T follicular helper cell (primary cell): ENCODE data around the gene MEGF11.
A peak's percentile ranks its signal among the peaks of the same experiment; 100 is the strongest.

Experiments used
- DNase-seq: peaks from one replicate; pipeline ENCODE4 v3.0.0-alpha.2; 2020; ENCODE audit warnings: low read depth

The MEGF11 gene

DNA sequence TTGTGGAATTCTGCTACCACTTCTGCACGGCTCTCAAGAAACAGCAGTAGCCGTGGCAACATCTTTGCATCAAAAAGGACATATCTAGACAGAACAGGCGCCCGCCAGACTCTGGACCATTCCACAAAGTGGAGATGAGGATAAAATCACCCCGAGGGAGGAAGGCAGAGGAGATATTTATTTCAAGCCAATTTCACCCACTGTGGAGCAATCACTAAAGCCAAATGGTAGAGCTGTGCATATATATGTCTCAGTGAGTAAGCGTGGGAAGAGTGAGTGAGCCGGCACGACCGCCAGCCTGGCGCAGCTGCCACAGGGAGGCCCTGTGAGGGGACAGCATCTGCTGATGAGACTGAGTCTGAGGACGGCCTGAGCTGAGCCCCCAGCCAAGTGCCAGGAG, 111.3 kb downstream of the MEGF11 start:
- no peak for DNase-seq

DNA sequence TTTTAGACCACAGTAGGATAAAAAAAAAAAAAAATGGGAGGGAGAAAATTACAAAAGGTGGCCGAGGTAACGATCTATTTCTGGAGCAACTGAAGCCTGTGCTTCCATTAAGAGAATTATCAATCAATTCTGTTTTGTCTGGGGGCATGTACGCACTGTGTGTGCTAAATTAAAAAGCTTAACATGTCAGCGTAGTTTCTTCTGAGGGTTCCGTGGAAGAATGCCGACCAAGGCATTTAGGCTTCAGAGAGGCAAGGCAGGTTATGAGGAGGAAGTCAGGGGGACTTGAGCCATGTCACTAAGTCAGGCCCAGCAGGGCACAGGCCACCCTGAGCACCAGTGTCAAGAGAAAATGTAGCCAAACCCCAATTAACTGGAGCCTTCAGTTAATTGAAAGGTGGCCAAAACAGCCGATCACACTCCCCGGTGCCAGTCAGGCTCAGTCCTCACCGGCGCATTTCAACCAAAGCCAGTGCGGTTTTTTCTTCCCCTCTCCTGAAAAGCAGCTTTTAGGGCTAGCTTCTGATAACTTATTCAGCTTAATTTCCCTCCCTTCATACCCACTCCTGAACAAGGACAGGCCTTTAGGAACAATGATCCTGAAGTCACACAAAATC, 113.9 kb downstream of the MEGF11 start:
- no peak for DNase-seq

- DNase-seq: no peak
Measured at GRCh38 chr15:66138892-66139590, 114.5 kb downstream of the MEGF11 start.

DNA sequence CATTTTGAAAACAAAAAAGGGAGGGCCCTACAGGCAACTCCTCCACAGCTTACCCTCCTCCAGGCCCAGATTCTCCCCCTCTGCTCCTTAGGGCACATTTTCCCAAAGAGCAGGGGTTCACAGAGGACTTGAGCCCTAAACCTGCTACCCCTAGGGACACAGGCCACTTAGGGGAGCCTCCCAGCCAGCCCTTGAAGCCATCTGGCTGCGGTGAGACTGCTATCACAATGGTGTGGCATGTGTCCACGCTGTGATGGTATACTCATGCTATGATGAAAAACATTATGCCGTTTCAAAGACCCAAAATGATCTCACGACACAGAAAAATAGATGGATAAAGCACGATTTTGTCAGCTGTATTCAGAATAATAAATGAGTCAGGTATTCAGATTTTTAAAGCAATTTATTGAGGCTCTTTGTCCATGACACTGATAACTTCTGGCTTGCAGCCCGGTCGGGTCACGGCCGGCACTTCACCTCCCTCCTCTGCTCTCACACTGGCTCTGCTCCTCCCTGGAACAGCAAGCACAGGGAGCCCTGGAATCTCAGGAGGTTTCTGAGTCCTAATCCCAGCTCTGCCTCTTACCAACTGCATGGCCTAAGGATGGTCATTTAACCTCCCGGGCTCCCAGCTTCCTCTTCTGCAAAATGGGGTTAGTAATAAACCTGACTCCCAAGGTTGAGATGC, 115.3 kb downstream of the MEGF11 start:
- DNase-seq: no peak

GRCh38 chr15:66136948-66137347, 116.6 kb downstream of the MEGF11 start:
- DNase-seq: no peak

DNA sequence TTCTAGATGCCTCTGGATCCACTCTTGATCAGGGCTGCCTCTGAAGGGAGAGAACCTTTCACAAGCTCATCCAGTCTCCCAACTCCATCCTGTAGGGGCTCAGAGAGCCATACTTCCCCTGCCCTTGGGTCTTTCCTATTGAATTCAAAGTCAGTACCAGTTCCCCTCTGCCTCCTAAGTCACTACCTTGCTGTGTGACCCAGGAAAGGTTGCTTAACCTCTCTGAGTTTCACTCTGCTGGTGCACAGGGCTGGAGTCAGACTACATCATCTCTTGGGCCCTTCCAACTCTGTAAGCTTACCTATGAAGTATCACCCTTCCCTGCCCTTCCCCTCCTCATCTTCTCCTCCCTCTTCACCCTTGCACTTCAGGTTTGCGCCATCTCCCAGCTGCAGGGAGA, 117.9 kb downstream of the MEGF11 start:
- DNase-seq: no peak

DNA sequence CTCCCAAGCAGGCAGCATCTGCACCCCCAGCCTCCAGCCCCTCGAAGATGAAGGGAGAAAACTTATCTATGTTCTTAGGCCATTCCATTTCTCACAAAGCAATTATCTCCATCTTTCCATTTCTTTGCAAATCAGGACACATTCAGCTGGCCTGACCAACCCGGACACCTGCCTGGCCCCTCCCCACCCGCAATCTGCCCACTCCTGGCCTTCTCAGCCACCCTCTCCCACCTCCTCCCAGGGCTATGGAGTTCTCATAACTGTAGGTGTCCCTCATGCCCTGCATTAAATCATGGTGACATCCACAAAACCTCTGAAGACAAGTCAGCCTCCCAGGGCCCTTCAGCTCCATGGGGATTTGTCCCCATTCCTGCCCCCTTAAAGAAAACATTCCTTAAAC, 119.3 kb downstream of the MEGF11 start:
- DNase-seq: no peak

- DNase-seq: no peak
Measured at GRCh38 chr15:66133247-66133885, 120.2 kb downstream of the MEGF11 start.

- DNase-seq: no peak
Measured at GRCh38 chr15:66132251-66132816, 121.2 kb downstream of the MEGF11 start.

GRCh38 chr15:66131831-66132230, 121.7 kb downstream of the MEGF11 start:
- DNase-seq: no peak

GRCh38 chr15:66131200-66131599, 122.3 kb downstream of the MEGF11 start:
- DNase-seq: no peak

DNA sequence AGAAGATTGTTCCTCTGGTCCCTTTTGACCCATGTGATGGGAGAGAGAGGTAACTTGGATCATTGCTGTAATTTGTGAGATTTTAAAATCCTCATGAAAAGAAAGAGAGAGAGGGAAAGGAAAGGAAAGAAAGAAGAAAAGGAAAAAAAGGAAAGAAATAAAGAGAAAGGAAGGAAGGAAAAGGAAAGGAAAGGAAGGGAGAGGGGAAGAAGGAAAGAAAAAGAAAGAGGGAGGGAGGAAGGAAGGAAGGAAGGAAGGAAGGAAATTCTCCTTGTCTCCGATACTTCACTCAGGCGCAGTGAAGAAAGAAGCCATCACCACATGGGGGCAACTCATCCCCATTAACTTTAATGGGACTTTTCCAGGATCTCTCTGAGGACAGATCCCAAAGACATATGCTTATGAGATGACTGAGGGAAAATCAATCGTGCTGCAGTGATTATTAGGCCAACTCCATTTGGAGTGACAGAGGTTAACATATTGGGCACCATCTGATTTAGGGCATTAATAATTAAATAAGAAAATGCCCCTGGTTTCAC, 123.0 kb downstream of the MEGF11 start:
- no peak for DNase-seq

- no peak for DNase-seq
Measured at GRCh38 chr15:66129586-66129985, 124.0 kb downstream of the MEGF11 start.

- no peak for DNase-seq
Measured at GRCh38 chr15:66128116-66128680, 125.4 kb downstream of the MEGF11 start.

DNA sequence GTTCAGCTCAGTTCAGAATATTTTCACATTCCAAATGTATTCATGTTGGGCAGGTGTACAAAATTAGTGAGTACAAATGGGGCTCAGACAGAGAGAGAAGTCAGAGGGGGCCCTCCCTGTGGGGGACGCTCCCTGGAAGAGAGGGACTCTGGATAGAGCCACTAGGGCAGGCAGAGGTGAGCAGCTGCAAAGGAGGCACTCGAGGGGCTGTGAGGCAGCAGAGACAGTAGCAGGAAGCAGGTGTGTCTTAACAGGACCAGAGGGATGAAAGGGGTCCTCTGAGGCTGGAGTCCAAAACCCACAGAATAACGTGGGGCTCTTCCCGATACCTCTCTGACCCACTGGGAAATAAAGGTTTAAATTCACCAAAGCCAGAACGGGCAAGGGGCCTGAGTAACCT, 127.1 kb downstream of the MEGF11 start:
- DNase-seq: no peak

DNA sequence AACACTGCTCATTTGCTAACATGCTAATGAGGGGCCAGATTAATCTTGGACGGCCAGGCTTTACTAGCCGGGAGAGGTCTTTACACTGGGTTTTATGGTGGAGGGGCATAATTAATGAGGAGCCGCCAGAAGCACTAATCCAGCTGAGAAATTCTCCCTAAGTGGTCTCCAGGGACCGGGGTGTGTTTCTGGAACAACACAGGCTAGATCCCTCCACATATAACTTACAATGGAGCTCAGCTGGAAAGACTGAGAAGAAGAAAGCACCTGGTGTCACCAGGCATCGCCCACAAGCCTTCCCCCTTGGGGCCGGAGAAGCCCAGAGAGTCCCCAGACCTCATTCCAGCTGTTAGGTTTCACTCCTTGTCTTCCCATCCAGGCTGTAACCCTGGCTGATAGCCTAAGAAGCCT, 127.5 kb downstream of the MEGF11 start:
- DNase-seq: no peak

DNA sequence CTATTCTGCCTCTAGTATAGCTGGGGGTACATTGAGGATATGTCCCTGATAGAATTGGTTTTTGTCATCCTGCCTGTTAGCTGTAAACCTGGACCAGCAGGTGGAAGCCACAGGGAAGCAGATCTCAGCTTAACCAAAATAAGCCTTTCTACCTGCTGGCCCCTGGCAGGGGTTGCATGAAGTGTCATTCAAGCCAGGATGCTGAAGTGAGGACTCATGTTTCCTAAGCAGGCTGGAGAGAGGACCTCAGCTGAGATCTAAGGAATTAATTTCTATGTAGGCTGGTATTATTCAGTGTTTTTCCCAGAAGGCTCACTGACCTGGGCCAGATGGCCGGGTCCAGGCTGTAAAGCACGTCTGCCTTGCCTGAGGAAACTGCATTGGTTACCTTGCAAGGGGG, 128.9 kb downstream of the MEGF11 start:
- DNase-seq: no peak

DNA sequence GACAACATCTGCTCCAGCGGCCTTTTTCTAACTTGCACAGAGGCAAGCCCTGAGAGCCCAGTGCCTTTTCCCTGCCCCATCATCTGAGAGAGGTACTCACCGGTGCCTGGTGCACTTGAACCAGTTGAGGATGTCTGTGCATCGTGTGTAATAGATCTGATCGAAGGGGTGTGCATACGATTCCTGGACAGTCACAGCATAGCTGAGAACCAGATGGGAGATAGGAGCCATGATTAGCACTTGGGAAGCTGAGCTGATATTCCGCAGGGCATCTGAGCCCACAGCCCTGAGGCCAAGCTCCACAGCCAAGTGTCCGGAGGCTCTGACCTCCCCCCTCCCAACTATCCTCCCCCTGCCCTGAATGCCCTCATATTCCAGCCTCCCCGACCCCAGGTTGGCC, 129.8 kb downstream of the MEGF11 start:
- DNase-seq: no peak

DNA sequence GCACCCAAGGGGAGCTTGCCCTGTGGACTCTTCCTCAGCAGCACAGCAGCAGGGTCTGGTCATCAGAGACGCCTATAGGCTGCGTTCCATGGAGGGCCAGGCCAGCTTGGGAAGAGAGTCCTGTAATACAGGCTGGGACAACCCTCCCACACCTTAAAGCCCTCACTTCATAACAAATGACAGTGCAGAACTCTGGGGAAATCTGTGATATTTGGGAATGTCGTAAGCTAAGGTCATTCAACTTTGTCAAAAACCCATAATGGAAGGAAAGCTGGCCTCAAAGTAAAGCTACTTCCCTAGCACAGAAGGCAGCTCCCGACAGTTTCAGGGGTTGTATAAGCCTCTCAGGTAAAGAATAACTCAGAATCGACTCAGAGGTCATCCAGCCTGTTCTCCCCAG, 133.1 kb downstream of the MEGF11 start:
- DNase-seq: no peak

- DNase-seq: no peak
Measured at GRCh38 chr15:66117841-66118240, 135.7 kb downstream of the MEGF11 start.

DNA sequence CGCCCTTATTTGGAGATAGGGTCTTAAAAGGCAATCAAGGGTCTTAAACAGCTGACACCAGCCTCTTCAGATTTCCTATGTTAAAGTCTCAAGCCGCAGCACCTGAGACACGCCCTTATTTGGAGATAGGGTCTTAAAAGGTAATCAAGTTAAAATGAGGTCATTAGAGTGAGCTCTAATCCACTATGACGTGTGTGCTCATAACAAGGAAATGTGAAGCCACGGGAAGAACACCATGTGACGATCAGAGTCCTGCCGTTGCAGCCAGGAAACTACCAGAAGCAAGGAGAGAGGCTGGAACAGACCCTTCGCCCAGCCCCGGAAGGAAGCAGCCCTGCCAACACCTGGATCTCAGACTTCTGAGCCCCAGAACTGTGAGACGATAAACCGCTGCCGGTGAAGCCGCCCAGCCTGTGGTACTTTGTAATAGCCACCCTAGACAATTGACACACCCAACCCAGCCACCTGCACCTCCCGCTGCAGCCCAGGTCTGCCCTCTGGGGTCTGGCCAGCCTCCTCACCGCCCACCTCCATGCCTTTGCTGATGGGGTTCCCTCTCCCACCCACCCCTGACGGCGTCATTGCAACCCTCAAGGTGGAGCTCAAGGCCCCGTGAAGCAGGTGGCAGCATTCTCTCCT, 137.9 kb downstream of the MEGF11 start:
- DNase-seq: peak; percentile 25
